Measurements from ENCODE around the gene UPK3BL2.
"Not testable (repeated sequence)": the region's sequence is repeated elsewhere in the genome, so short reads cannot be mapped to it uniquely, and the experiment has no call there.

DNA sequence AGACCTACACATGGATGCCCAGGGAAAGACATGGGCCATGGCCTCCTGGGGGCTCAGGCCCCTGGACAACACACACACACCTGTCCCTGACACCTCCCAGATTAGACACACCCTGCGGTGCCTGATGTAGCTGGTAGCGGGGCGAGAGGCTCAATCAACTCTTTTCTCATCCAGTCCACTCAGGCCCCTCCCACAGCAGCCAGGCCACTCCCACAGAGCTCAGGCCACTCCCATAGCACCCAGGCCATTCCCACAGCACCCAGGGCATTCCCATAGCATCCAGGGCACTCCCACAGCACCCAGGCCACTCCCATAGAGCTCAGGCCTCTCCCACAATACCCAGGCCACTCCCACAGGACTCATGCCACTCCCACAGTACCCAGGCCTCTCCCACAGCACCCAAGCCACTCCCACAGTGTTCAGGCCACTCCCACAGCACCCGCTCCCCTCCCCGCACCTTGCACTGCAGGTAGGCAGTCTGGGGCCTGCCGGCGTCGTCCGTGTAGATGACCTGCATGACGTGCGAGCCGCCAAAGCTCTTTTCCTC lies 52.9 kb downstream of the UPK3BL2 start:
- TF ChIP-seq, protein P1, sequence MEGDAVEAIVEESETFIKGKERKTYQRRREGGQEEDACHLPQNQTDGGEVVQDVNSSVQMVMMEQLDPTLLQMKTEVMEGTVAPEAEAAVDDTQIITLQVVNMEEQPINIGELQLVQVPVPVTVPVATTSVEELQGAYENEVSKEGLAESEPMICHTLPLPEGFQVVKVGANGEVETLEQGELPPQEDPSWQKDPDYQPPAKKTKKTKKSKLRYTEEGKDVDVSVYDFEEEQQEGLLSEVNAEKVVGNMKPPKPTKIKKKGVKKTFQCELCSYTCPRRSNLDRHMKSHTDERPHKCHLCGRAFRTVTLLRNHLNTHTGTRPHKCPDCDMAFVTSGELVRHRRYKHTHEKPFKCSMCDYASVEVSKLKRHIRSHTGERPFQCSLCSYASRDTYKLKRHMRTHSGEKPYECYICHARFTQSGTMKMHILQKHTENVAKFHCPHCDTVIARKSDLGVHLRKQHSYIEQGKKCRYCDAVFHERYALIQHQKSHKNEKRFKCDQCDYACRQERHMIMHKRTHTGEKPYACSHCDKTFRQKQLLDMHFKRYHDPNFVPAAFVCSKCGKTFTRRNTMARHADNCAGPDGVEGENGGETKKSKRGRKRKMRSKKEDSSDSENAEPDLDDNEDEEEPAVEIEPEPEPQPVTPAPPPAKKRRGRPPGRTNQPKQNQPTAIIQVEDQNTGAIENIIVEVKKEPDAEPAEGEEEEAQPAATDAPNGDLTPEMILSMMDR (conservative IDR thresholded peaks at IDR 0.05 in 1 of 2, IDR thresholded peaks at IDR 0.05 in 1 of 2; ENCODE audit: low read depth in 1 of 2, low read length in 2 of 2) = not testable (repeated sequence)
- not testable (repeated sequence) for TF ChIP-seq EZH2 (IDR thresholded peaks at IDR 0.05; ENCODE audit: low read length, missing control alignments)

All from fibroblast of lung (primary cell).